Measurements from ENCODE around the gene MMD. TPM values are rescaled to one million over a fixed set of nuclear protein-coding genes. Genes with fewer than 3 reads are reported as not detected.

The MMD gene
- total and polyA plus RNA-seq, 2 of the 13 experiments (the other 11 are each of a cell fraction or from before 2014, with no cell fraction given), result 121 to 225 TPM

DNA sequence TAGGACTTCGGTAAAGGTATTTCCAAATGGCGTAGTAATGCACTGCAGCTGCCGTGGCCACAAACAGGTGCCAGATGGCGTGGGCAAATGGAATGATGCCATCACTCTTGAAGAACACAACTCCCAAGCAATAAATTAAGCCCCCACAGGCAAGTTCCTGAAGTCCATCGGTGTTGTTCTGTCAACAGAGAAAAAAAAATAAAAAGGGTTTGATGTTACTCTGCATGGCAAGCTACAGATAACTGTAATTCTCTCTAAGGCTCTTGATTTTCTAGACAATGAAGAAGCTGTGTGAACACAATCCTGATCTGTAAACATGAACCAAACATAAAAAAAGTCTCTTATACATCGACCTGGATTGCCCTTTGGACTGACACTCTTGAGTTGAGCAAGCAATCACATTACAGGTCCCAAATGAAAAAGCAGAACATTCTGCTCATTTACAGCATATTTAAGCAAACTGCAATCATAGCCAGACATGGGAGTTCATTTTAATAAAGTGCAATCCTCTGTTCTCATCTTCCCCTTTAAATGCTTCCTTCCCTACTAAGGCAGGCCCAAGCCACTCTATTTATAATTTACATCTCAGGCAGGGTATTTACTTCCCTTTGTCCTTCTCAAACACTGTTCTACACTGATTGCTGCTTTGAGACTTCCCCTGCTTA, 27.1 kb downstream of the MMD start (continued):
- TF ChIP-seq ZGPAT (CRISPR knock-in tag; IDR thresholded peaks at IDR 0.05) (peak; percentile 84), KDM2A (CRISPR knock-in tag; IDR thresholded peaks at IDR 0.05; ENCODE audit: borderline replicate concordance, low read depth) (no peak), MIXL1 (CRISPR knock-in tag; IDR thresholded peaks at IDR 0.05) (peak; percentile 87), IKZF4 (CRISPR knock-in tag; IDR thresholded peaks at IDR 0.05; ENCODE audit: borderline replicate concordance, low read depth, not compliant biosample characterization) (no peak), MAX (IDR thresholded peaks at IDR 0.05) (0 out of 2 replicates have a peak, but pooled peaks have one; percentile 25), SIN3B (IDR thresholded peaks at IDR 0.05; ENCODE audit: low read length) (no peak), ZBTB39 (CRISPR knock-in tag; IDR thresholded peaks at IDR 0.05) (no peak), NR0B2 (CRISPR knock-in tag; IDR thresholded peaks at IDR 0.05) (no peak), TBX3 (IDR thresholded peaks at IDR 0.05; ENCODE audit: borderline replicate concordance) (peak; percentile 62; the same call in 1 of the 2 replicates)
- TF ChIP-seq, protein P1, sequence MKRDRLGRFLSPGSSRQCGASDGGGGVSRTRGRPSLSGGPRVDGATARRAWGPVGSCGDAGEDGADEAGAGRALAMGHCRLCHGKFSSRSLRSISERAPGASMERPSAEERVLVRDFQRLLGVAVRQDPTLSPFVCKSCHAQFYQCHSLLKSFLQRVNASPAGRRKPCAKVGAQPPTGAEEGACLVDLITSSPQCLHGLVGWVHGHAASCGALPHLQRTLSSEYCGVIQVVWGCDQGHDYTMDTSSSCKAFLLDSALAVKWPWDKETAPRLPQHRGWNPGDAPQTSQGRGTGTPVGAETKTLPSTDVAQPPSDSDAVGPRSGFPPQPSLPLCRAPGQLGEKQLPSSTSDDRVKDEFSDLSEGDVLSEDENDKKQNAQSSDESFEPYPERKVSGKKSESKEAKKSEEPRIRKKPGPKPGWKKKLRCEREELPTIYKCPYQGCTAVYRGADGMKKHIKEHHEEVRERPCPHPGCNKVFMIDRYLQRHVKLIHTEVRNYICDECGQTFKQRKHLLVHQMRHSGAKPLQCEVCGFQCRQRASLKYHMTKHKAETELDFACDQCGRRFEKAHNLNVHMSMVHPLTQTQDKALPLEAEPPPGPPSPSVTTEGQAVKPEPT (CRISPR knock-in tag; IDR thresholded peaks at IDR 0.05; ENCODE audit: low read depth), result no peak
- TF ChIP-seq, protein P2, sequence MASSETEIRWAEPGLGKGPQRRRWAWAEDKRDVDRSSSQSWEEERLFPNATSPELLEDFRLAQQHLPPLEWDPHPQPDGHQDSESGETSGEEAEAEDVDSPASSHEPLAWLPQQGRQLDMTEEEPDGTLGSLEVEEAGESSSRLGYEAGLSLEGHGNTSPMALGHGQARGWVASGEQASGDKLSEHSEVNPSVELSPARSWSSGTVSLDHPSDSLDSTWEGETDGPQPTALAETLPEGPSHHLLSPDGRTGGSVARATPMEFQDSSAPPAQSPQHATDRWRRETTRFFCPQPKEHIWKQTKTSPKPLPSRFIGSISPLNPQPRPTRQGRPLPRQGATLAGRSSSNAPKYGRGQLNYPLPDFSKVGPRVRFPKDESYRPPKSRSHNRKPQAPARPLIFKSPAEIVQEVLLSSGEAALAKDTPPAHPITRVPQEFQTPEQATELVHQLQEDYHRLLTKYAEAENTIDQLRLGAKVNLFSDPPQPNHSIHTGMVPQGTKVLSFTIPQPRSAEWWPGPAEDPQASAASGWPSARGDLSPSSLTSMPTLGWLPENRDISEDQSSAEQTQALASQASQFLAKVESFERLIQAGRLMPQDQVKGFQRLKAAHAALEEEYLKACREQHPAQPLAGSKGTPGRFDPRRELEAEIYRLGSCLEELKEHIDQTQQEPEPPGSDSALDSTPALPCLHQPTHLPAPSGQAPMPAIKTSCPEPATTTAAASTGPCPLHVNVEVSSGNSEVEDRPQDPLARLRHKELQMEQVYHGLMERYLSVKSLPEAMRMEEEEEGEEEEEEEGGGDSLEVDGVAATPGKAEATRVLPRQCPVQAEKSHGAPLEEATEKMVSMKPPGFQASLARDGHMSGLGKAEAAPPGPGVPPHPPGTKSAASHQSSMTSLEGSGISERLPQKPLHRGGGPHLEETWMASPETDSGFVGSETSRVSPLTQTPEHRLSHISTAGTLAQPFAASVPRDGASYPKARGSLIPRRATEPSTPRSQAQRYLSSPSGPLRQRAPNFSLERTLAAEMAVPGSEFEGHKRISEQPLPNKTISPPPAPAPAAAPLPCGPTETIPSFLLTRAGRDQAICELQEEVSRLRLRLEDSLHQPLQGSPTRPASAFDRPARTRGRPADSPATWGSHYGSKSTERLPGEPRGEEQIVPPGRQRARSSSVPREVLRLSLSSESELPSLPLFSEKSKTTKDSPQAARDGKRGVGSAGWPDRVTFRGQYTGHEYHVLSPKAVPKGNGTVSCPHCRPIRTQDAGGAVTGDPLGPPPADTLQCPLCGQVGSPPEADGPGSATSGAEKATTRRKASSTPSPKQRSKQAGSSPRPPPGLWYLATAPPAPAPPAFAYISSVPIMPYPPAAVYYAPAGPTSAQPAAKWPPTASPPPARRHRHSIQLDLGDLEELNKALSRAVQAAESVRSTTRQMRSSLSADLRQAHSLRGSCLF (CRISPR knock-in tag; IDR thresholded peaks at IDR 0.05; ENCODE audit: borderline replicate concordance), result no peak
